Immature natural killer cell (primary cell): ENCODE measurements around the gene KCNH6. TPM values are rescaled to one million over a fixed set of nuclear protein-coding genes. Genes with fewer than 3 reads are reported as not detected.
A peak's percentile ranks its signal among the peaks of the same experiment; 100 is the strongest.

Experiments used
- DNase-seq, 3 donors: peaks; one replicate each; pipeline ENCODE4 v3.0.0; 2022; ENCODE audit warnings: mixed read lengths in 1 of 3
- H3K27ac Mint-ChIP-seq, 6 donors: one replicate each; pipeline ENCODE4 v1.8.0; 2020; ENCODE audit warnings: mixed read lengths in 6 of 6, mild to moderate bottlenecking in 5 of 6, inconsistent platforms in 4 of 6, moderate library complexity in 3 of 6
- H3K27me3 Mint-ChIP-seq, 3 donors: one replicate each; pipeline ENCODE4 v1.8.0; 2020 to 2021; ENCODE audit warnings: low read depth in 3 of 3, mild to moderate bottlenecking in 3 of 3, mixed read lengths in 3 of 3, moderate library complexity in 3 of 3, inconsistent platforms in 1 of 3
- H3K36me3 Mint-ChIP-seq, 3 donors: one replicate each; pipeline ENCODE4 v1.8.0; 2020; ENCODE audit warnings: mixed read lengths in 3 of 3, inconsistent platforms in 2 of 3, mild to moderate bottlenecking in 2 of 3
- H3K4me1 Mint-ChIP-seq, 2 donors: one replicate each; pipeline ENCODE4 v1.8.0; 2020; ENCODE audit warnings: inconsistent platforms in 2 of 2, mild to moderate bottlenecking in 2 of 2, mixed read lengths in 2 of 2, moderate library complexity in 1 of 2
- H3K4me3 Mint-ChIP-seq, 5 donors: one replicate each; pipeline ENCODE4 v1.8.0; 2020; ENCODE audit warnings: mild to moderate bottlenecking in 5 of 5, mixed read lengths in 5 of 5, inconsistent platforms in 3 of 5, moderate library complexity in 3 of 5
- H3K9me3 Mint-ChIP-seq, 6 donors: one replicate each; pipeline ENCODE4 v1.8.0; 2020; ENCODE audit warnings: mild to moderate bottlenecking in 6 of 6, mixed read lengths in 6 of 6, inconsistent platforms in 4 of 6, moderate library complexity in 3 of 6
- polyA plus RNA-seq, 3 donors: library from polyadenylated mRNA; unstranded; fragments of 300-500 nt; fragmentation: Illumina TruSeq; gene quantifications; one replicate each; pipeline ENCODE4 v1.2.3, GENCODE V29; 2021

The KCNH6 gene
- polyA plus RNA-seq, 3 donors from 2014 or later, result not detected

DNA sequence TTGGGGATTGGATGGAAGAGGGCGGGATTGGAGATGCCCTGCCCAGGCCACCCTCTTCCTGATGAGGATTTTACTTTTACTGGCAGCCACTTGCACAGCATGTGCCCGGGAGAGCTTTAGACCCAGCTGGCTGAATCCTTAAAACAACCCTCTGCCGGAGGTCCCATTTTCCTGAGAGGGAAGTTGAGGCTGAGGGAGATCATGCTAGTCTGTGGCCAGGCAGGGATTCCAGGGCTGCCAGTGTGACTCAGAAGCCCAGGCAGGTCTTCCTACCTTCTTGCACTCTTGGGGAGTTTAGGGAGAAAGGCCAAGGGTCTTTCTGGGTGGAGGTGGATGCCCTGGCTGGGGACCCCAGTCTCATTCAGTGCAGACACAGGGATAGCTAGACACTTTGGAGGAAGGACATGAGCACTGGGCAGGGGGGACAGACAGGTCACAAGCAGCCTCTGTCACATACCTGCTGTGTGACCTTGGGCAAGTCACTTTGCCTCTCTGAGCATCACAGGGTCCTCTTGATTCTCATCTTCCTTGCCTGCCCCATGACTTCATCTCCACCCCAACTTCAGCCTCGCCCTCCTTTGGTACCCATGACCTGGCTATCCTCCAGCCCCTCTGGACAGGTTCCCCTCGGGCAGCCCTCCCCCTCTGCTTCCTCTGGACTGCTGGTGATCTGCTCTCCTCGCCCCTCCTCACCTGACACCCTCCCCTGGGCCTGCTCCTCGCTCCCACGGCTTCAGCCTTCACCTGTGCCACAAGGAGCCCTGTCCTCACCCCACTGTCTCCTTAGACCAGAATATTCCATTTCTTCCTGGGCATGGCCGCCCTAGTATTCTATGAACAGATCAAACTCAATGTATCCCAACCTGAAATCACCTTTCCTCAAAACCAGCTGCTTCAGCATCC is 15.8 kb downstream of the KCNH6 start:
- no peaks in the 10 kb centered on the region for H3K36me3 Mint-ChIP-seq
- peak overlapping the region in 1 of 5 donors; percentile 25 for H3K4me3 Mint-ChIP-seq
- no peaks in the 10 kb centered on the region for H3K4me1 Mint-ChIP-seq
- peaks cover 0 to 2% (median 0%) of the 10 kb centered on the region in 6 donors for H3K9me3 Mint-ChIP-seq
- no peak overlapping the region for H3K27ac Mint-ChIP-seq
- peaks cover 0 to 26% (median 13%) of the 10 kb centered on the region in 3 donors for H3K27me3 Mint-ChIP-seq
- no peak for DNase-seq

DNA sequence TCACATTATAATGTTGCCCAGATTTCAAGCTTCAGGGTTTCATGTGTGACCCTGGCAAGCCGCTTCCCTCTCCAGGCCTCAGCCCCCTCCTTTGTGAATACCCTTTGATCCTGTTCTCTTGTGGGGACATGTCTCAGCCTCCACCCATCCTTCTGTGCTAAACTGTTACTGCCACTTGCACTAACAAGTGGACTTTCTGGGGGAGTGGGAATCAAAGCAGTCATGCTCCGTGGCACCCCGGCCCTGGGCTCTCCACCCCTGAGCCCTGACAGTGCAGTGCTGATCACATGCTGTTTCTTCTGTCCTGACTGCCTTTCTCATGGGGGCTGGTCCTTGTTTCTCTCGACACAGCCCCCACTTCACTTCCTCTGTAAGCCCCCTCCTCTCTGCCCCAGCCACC is 17.4 kb downstream of the KCNH6 start:
- no peaks in the 10 kb centered on the region for H3K36me3 Mint-ChIP-seq
- peaks cover 0 to 2% (median 0%) of the 10 kb centered on the region in 6 donors for H3K9me3 Mint-ChIP-seq
- no peaks in the 10 kb centered on the region for H3K4me1 Mint-ChIP-seq
- peaks cover 0 to 26% (median 13%) of the 10 kb centered on the region in 3 donors for H3K27me3 Mint-ChIP-seq
- DNase-seq, result no peak
- H3K27ac Mint-ChIP-seq, result no peak overlapping the region
- H3K4me3 Mint-ChIP-seq, result no peak overlapping the region

DNA sequence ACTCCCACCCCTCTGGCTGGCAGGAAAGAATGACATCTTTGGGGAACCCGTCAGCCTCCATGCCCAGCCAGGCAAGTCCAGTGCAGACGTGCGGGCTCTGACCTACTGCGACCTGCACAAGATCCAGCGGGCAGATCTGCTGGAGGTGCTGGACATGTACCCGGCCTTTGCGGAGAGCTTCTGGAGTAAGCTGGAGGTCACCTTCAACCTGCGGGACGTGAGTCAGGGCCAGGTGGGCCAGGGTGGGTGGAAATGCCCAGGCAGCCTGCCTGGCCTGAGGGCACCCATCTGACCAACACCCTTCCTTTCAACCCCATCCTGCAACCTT is 19.0 kb downstream of the KCNH6 start:
- Mint-ChIP-seq H3K27ac (no peak overlapping the region), H3K4me1 (no peaks in the 10 kb centered on the region), H3K9me3 (peaks cover 0 to 2% (median 0%) of the 10 kb centered on the region in 6 donors), H3K4me3 (no peak overlapping the region), H3K36me3 (no peaks in the 10 kb centered on the region), H3K27me3 (peaks cover 0 to 20% (median 13%) of the 10 kb centered on the region in 3 donors)
- no peak for DNase-seq

DNA sequence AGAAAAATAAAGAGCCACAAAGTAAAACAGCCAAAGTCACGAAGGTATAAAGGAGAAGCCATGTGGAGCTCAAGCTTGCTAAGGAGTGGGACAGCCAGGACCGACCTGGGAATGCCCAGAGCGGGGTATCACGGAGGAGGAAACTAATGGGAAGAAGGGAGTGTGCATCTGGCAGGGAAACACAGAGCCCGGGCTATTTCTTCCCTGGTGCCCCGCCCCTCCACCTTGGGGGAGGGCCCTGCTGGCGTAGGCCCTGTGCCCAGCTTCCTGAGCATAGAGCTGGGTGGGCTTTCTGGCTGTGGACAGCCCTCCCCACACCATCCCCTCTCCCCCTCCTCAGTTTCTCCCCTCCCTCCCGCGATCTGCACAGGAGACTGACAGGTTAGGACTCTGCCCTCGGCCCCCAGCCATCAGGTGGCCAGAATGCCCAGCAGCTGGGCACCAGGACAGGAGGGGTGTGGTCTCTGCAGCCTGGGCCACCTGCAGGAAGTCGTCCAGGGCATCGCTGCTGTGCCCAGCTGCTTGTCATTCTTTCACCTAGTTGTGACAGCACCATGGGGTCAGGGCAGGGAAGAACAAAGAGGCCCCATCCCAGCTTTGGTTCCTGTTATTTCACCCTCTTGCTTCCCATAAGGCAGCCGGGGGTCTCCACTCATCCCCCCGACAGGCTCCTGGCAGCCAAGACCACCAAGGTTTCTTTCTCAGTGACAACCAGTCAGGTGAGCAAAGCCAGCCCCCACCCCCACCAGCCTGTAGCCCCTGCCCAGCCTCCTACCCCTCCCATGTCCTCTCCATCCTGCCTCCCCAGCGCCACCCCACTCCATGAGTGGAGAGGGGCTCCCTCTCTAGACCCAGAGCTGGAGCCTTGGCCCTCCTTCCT is 20.0 kb downstream of the KCNH6 start:
- peaks cover 0 to 18% (median 13%) of the 10 kb centered on the region in 3 donors for H3K27me3 Mint-ChIP-seq
- no peaks in the 10 kb centered on the region for H3K36me3 Mint-ChIP-seq
- no peak for DNase-seq
- H3K27ac Mint-ChIP-seq, result no peak overlapping the region
- H3K4me3 Mint-ChIP-seq, result no peak overlapping the region
- H3K9me3 Mint-ChIP-seq, result peaks cover 0 to 2% (median 0%) of the 10 kb centered on the region in 6 donors
- H3K4me1 Mint-ChIP-seq, result no peaks in the 10 kb centered on the region

DNA sequence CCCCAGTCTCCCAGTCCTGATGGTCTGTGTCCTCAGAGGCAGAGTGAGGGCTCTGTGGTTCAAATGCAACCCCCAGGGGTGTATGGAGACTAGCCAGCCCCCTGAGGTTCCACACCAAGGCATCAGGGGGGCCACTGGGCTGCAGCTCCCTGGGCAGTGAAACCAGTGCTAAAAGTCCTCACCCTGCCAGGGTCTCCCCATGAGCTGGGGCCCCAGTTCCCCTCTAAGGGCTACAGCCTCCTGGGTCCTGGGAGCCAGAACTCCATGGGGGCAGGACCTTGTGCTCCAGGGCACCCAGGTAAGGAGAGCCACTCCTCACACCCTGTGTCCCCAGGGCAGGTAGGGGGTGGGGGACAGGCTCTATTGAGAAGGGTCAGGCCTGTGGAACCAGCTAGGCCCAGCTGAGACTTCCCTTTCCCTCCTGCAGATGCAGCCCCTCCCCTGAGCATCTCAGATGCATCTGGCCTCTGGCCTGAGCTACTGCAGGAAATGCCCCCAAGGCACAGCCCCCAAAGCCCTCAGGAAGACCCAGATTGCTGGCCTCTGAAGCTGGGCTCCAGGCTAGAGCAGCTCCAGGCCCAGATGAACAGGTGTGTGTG is 20.8 kb downstream of the KCNH6 start:
- H3K27ac Mint-ChIP-seq, result no peak overlapping the region
- no peak overlapping the region for H3K4me3 Mint-ChIP-seq
- peaks cover 0 to 2% (median 0%) of the 10 kb centered on the region in 6 donors for H3K9me3 Mint-ChIP-seq
- H3K36me3 Mint-ChIP-seq, result no peaks in the 10 kb centered on the region
- no peaks in the 10 kb centered on the region for H3K4me1 Mint-ChIP-seq
- peaks cover 0 to 17% (median 10%) of the 10 kb centered on the region in 3 donors for H3K27me3 Mint-ChIP-seq
- DNase-seq, result no peak

DNA sequence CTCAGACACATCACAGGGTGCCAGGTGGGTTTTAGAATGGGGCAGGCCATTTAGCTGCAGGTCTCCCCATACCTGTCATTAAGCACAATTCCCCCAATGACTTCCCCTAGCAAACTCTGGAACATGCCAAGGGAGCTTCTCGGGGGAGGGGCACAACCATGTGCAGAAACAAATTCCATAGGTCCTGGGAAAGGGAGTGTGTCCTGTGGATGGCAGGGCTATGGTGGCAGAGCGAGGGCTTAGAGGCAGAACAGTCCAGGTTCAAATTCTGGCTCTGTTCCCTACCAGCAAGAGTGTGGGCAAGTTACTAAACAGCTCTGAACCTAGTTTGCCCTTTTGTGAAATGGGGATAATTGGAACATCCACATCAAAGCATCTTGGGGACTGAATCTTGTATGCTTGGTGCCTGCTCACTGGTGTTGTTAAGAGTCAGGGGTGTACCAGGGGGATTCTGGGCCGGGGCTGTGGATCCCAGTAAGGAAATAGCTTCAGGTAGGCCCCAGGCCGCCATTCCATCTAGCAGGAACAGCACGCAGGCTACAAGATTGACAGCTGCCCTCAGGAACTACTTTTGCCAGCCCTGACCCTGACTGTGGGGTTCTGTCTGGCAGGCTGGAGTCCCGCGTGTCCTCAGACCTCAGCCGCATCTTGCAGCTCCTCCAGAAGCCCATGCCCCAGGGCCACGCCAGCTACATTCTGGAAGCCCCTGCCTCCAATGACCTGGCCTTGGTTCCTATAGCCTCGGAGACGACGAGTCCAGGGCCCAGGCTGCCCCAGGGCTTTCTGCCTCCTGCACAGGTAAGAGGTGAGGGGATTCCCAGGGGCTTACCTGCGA is 21.5 kb downstream of the KCNH6 start:
- DNase-seq, result no peak
- Mint-ChIP-seq H3K4me3 (no peak overlapping the region), H3K9me3 (no peaks in the 10 kb centered on the region), H3K27me3 (peaks cover 0 to 9% (median 6%) of the 10 kb centered on the region in 3 donors), H3K36me3 (no peaks in the 10 kb centered on the region), H3K27ac (no peak overlapping the region), H3K4me1 (peaks cover 5 to 6% of the 10 kb centered on the region in 2 donors)

DNA sequence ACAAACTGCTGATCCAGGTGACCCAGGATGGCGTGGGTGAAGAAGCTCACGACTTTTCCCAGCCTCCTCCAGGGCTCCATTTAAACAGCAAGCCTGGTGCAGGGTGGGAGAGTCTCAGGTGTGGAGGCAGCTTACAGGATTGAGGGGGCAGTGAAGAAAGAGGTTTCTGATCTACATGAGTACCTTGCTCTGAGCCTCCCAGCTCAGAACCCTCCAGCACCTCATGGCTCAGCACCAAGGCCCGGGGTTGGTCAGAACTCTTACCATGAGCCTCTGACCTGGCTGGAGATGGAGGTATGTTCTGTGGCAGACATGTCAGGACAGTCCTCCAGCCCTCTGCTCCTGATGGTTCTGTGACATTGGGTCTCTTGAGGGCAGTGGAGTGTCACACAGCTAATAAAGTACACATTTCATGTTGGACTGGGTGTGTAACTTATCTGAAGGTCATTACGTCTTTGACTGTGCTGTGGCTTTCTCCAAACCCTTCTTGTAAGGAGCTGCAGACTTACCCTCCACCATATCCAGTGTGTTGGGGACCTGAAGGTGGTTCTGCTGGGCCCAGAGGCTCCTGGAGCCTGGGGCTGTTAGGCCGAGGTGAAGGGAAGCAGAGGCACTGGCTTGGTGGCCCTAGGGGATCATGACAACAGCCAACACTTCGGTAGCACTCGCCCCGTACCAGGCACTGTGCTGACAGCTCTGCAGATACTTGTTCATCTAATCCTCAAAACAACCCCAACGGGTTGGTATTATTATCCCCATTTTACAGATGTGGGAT is 23.3 kb downstream of the KCNH6 start:
- no peak overlapping the region for H3K4me3 Mint-ChIP-seq
- H3K27ac Mint-ChIP-seq, result no peak overlapping the region
- H3K9me3 Mint-ChIP-seq, result no peaks in the 10 kb centered on the region
- H3K27me3 Mint-ChIP-seq, result peaks cover 4 to 15% (median 5%) of the 10 kb centered on the region in 3 donors
- no peak for DNase-seq
- H3K4me1 Mint-ChIP-seq, result peaks cover 20% of the 10 kb centered on the region in 2 donors
- no peaks in the 10 kb centered on the region for H3K36me3 Mint-ChIP-seq

DNA sequence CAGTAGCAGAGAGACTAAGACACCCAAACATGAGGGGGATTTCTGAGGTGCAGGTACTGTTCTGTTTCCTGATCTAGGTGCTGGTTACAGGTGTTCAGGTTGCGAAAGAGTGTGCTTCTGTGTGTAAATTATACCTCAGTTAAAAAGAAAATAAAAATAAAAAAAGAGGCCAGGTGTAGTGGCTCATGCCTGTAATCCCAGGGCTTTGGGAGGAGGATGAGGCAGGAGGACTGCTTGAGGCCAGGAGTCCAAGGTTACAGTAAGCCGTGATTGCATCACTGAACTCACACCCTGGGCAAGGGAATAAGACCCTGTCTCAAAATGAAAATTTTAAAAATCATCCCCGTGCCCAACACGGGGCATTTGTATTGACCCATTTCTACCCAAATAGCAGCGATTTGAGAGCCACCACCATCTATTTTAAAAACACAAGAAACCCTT is 23.9 kb downstream of the KCNH6 start:
- peaks cover 24 to 26% of the 10 kb centered on the region in 2 donors for H3K4me1 Mint-ChIP-seq
- H3K4me3 Mint-ChIP-seq, result no peak overlapping the region
- H3K27me3 Mint-ChIP-seq, result peaks cover 0 to 15% (median 5%) of the 10 kb centered on the region in 3 donors
- peak overlapping the region in 1 of 6 donors; percentile 61 for H3K27ac Mint-ChIP-seq
- H3K9me3 Mint-ChIP-seq, result no peaks in the 10 kb centered on the region
- no peaks in the 10 kb centered on the region for H3K36me3 Mint-ChIP-seq
- DNase-seq, result no peak

DNA sequence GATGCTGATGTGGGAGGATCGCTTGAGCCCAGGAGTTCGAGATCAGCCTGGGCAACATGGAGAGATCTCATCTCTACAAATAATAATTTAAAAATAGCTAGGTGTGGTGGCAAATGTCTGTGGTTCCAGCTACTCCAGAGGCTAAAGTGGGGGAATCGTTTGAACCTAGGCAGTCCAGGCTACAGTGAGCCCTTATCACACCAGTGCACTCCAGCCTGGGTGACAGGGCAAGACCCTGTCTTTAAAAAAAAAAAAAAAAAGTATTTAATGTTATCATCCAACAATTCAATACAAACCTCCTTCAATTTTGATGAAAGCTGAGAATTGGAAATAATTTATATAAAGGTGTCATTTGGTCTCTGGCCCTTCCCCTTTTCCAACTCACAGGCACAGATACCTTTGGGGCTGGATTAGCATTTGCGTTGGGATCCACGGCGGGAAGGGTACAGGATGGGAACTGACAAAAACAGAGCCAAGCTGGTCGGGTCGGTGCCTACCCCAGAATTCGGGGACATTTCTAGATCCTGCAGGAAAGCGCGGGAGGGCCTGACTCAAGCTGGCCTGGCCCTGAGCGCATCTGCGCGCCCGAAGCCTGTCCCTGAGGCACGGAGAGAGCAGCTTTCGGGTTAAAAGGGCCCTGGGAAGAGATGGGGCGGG is 26.3 kb downstream of the KCNH6 start:
- H3K27me3 Mint-ChIP-seq, result peaks cover 0 to 14% (median 5%) of the 10 kb centered on the region in 3 donors
- peak overlapping the region; percentile 92 to 98 (median 98) for H3K27ac Mint-ChIP-seq
- peaks cover 46% of the 10 kb centered on the region in 2 donors for H3K4me1 Mint-ChIP-seq
- H3K9me3 Mint-ChIP-seq, result no peaks in the 10 kb centered on the region
- H3K36me3 Mint-ChIP-seq, result no peaks in the 10 kb centered on the region
- H3K4me3 Mint-ChIP-seq, result peak overlapping the region; percentile 91 to 99 (median 99)
- DNase-seq, result no peak

DNA sequence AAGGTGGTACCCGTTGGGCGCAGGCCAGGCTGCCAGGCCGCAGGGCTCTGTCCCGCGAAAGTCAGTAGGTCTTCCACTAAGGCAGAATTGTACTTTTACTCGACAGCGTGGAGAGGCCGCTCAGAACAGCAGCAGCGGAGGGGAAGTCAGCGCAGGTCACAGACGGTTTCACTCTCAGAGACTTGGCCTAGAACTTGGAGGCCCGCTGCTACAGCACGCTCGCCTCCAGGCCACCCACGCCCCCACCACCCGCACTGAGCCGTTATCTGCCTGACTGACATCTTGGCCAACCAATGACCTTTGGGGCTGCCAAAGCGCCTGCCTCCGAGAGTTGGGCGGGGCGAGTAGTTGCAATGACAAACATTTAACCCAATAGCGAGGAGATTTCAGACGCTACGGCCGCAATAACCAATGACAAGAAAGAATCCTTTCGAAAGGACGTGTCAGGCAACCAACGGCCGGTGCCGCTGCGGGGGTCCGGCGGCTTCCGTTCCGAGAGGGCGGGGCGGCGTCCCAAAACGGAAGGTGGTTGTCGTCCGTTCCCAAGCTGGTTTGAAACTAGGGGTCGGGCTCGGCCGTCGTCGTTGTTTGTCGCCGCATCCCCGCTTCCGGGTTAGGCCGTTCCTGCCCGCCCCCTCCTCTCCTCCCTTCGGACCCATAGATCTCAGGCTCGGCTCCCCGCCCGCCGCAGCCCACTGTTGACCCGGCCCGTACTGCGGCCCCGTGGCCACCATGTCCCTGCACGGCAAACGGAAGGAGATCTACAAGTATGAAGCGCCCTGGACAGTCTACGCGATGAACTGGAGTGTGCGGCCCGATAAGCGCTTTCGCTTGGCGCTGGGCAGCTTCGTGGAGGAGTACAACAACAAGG is 27.0 kb downstream of the KCNH6 start, which contains the start of gene DCAF7:
DCAF7 (plus strand) TSS at position 532 of the 871 bp plus-strand sequence; CDS start at position 733, 201 bp downstream.
- Mint-ChIP-seq H3K27me3 (peaks cover 0 to 14% (median 5%) of the 10 kb centered on the region in 3 donors), H3K9me3 (no peaks in the 10 kb centered on the region), H3K4me3 (peak within 1 kb of the TSS; percentile 91 to 99 (median 99)), H3K36me3 (no peaks in the 10 kb centered on the region), H3K27ac (peak within 1 kb of the TSS; percentile 92 to 98 (median 98)), H3K4me1 (peaks cover 53% of the 10 kb centered on the region in 2 donors)
- peak; percentile 100 for DNase-seq
